Measurements from ENCODE around the gene COX6B1.
"Not testable (repeated sequence)": the region's sequence is repeated elsewhere in the genome, so short reads cannot be mapped to it uniquely, and the experiment has no call there.

The COX6B1 gene

DNA sequence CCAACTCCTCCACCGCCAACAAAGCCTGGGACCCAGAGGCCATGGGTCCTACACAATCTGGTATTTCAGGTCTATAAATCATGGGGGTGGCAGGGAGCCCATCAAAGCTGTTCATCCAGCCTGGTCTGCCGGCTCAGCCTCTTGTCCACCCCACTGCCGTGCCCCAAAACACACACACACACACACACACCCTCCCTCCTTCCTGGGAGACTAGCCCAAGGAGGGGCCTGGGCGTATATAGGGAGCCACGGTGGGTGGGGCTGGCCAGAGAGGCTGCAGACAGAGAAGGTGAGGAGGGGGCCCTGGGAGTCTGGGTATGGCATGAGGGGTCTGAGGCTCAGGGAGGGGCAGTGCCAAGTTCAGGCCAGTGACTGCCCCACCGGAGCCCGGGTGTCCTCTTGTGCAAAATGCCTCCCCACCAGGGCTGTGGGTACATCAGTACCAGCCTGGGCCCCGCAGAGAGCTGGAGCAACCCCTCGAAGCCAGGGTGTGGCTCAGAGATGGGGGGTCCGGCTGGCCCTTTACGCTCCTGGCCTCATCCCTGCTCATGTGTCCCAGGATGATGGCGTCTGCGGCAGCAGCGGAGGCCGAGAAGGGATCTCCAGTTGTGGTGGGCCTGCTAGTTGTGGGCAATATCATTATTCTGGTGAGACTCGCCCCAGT, 18.3 kb downstream of the COX6B1 start, which contains the start of gene UPK1A:
UPK1A (plus strand) TSS at position 267 of the 663 bp plus-strand sequence; CDS start at position 563, 296 bp downstream.
- DNase-seq: no peak

DNA sequence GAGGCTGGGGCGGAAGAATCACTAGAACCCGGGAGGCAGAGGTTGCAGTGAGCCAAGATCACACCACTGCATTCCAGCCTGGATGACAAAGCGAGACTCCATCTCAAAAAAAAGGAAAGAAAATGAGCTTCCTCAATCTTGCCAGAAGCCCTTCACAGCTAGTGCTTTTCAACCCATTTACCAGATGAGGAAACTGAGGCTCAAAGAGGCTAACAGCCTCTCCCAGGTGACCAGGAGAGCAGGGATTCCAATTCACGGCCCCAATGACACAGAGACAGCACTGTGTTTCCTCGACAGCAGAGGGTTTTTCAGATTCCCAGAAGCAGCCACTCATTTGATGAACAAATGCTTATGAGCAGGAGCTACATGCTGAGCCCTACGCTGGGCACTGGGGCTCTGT, 21.4 kb downstream of the COX6B1 start:
- no peak for DNase-seq

DNA sequence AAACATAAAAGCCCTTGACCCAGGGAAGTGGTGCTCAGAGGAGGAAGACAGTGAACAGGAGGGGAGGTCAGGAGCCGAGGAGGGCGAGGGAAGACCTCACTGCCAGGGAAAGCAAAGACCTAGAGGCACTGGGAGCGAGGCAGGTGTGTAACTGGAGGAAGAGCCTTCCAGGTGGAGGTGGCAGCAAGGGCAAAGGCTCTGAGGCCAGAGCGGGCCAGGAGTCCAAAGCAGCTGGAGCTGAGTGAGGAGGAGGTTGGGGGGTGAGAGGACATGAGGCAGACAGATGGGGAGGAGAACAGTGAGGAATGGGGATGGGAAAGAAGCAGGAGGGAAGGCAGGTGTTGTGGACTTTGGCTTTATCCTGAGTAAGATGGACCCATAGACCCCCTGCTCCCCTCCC, 21.9 kb downstream of the COX6B1 start:
- no peak for DNase-seq

DNA sequence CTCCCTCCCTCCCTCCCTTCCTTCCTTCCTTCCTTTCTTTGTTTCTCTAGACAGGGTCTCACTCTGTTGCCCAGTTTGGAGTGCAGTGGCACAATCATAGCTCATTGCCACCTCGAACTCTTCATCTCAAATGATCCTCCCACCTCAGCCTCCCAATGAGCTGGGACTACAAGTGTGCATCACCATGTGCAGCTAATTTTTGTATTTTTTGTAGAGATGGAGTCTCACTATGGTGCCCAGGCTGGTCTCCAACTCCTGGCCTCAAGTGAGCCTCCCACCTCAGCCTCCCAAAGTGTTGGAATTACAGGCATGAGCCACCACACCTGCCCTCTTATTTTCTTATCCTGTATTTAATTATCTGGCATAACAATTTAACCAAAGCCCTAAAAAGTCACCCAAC, 22.6 kb downstream of the COX6B1 start:
- DNase-seq: no peak

DNA sequence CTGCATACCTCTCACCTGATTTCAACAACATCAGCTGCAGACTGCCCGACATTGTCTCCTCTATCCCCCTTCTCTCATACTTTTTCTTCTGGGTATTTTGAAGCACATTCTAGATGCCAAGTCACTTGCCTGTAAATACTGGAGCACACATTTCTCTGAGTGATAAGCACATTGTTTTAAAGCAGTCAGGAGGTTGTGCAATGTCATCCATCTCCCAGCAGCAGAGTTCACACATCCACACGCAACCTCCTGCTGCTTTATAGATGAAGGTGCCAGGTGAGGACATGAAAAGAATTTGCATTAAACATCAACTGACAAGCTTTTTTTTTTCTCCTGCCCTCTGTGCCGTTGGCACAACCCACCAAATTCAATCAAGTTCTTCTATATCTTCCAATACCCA, 23.7 kb downstream of the COX6B1 start:
- no peak for DNase-seq

DNA sequence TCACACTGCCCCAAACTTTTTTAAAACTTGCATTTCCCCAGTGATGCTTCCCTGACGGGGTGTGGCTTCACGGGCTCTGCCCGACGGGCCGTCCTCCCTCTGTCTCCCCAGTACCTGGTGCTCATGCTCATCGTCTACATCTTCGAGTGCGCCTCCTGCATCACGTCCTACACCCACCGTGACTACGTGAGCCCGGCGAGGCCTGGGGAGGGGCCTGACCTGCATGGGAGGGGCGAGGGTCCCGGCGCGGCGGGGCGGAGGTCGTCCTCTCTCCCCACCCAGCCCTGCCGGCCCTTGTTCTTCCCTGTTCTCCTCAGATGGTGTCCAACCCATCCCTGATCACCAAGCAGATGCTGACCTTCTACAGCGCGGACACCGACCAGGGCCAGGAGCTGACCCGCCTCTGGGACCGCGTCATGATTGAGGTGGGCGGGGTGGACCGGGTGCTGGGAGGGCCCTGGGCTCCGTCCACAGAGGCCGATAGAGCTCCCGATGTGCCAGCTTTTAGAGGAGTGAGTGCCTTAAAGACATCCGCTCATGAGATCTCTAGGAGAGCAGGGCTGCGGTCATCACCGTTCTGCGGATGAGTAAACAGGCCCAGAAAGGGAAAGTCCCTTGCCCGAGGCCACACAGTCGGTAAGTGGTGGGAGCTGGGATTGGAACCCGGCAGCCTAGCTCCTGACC, 25.1 kb downstream of the COX6B1 start:
- no peak for DNase-seq

DNA sequence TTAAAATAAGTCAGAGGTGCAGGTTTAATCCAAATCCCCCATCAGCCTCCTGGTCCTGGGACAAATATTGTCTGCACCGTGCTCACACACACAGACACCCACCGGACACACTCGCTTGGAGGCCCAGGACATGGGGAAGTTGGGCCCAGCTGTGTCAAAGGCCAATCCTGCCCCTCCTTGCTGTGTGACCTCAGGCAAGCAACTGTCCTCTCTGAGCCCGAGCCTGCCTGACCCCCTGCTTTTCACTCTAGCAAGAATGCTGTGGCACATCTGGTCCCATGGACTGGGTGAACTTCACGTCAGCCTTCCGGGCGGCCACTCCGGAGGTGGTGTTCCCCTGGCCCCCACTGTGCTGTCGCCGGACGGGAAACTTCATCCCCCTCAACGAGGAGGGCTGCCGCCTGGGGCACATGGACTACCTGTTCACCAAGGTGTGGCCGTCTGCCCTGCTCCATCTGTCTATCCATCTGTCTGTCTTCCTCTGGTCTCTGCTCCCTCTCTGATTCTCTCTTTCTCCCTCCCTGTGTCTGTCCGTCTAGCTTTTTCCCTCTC, 27.5 kb downstream of the COX6B1 start:
- no peak for DNase-seq

DNA sequence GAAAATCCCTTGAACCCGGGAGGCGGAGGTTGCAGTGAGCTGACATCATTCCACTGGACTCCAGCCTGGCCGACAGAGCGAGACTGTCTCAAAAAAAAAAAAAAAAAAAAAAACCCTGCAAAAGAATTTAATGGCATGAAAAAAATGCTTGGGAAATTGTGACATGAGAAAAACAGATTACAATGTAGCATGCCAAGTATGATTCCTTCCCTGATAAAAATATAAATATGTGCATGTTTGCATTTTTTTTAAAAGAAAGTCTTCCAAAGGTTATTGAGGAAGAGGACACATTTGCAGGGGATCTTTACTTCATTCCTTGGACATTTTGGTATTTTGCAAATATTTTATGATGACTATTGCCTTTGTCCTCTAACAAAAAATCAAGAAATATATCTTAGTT, 41.7 kb downstream of the COX6B1 start:
- DNase-seq: no peak

DNA sequence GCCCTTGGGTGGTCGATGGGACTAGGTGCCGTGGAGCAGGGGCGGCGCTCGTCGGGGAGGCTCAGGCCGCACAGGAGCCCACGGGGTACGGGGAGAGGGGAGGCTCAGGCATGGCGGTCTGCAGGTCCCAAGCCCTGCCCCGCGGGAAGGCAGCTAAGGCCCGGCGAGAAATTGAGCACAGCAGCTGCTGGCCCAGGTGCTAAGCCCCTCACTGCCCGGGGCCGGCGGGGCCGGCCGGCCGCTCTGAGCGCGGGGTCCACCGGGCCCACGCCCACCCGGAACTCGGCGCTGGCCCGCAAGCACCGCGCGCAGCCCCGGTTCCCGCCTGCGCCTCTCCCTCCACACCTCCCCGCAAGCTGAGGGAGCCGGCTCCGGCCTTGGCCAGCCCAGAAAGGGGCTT, 43.0 kb downstream of the COX6B1 start:
- DNase-seq: not testable (repeated sequence)

DNA sequence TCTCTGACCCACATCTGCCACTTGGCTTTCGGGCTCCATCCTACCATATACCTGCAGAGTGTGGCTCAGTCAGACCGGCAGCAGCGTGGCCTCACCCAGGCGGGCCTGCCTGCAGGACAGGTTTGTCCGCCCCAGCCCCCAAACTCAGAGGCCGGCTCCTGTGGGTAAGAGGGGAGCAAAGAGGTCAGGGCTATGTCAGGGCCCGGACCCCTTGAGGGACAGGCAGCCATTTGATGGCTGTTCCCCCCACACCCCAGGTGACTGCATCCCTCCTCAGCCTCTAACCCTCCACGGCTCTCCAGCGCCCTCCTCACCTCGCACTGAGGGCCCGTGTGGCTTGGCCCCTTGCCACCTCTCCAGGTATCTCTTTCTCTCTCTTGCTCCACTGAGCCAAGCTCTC, 43.9 kb downstream of the COX6B1 start:
- DNase-seq: no peak

DNA sequence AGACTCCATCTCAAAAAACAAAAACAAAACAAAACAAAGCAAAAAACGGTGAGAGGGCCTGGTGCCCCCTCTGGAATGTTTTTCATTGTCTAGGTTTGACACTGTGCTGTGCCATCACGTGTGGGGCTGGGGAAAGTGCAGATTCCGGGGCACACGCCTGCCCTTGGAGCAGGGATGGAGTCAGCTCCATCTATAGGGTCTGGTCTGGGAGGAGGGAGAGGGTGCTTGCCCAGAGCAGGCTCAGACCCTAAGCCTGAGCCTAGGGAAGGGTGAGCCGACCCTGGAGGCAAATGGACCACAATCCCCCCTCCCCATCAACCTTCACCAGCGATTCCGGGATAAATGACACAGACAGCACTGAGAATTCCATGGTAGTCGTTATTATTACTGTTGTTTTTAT, 45.3 kb downstream of the COX6B1 start:
- DNase-seq: no peak

DNA sequence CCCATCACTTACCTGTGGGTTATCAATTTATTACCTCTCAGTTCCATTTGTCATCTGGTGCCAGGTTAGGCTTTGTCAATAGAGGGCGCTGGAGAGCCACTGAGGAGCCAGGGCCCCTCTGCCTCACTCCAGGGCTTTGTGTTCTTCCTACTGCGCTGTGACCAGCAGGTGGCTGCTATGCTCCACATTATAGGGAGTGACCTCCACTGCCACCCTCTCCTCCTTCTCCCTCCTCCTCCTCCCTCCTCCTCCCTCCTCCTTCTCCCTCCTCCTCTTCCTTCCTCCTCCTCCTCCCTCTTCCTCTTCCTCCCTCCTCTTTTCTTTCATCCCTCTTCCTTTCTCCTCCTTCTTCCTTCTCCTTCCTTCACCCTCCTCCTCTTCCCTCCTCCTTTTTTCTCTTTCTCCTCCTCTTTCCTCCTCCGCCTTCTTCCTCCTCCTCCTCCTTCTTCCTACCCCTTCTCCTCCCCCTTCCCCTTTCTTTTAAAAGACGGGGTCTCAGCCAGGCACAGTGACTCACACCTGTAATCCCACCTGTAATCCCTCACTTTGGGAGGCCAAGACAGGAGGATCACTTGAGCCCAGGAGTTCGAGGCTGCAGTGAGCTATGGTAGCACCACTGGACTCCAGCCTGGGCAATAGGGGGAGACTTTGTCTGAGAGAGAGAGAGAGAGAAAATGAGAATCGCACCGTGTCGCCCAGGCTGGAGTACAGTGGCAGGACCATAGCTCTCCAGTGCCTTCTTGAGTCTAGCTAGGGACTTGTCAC, 45.9 kb downstream of the COX6B1 start:
- peak; percentile 74 for DNase-seq

DNA sequence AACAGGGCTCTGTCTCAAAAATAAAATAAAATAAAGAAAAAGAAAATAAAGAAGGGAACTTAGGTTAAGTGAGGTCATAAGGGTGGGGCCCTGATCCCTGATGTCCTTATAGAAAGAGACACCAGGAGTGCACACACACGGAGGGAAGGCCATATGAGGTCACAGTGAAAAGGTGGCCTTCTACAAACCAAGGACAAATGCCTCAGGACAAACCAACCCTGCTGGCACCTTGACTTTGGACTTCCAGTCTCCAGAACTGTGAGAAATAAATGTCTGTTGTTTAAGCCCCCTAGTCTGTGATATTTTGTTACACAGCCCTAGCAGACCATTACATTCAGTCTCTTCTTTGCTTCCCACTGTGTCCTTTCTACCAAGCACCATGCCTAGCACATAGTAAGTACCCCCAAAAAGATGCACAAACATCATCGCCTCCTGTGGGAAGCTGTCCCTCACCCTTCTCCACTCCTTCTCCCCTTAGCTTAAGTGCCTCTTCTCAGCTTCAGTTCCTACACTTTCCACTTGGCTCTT, 47.8 kb downstream of the COX6B1 start:
- no peak for DNase-seq

DNA sequence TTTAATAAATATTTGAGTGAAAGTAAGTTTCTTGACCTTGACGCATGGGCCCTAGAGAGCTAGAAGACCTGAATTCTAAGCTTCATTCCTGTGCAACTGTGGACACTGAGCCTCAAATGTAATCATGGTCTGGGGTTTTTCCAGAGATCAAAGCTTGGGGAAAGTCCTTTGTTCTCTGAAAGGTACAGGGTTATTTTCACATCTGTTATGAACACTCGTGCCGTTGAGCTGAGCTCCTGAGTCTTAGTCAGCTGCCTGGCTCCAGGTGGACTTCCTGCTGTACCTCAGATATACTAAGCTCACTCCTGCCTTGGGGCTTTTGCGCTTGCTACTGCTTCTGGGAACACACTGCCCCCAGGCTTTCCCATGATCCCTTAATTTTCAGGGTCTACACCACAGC, 48.7 kb downstream of the COX6B1 start:
- DNase-seq: no peak

DNA sequence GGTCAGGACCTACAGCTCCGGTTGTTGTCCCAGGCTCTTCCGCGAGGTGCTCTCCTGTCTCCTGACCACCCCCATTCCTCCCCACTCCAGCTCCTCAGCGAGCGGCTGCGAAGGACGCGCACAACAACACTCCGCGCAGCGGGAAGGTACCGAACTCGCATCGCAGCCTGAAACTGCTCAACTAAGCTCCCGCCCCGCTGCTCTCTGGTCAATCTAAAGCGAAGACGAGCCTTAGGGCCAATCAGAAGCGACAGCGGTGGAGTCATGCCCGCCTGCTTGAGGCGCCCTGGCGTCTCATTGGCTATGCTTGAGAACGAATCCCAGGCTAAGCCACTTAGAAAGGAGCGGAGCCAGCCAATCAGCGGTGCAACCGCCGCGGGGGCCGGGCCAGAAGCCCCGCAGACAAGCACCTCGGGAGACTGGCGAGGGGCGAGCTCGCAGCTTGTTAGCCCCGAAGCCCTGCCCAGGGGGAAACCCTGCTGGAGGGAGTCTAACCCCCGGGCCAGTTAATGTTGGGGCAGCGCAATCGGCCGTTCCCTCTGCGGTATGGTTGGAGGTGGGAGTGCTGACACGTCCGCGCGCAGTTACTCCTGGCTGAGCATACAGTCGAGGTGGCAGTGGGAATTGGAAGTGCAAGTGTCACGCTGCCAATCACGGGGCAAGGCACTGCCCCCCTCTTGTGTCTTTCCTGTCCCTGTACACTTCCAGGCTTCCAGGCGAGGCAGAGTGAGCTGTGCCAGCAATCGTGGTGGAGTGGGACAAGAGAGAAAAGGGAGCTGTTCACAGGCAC, 54.3 kb downstream of the COX6B1 start:
- peak; percentile 96 for DNase-seq

DNA sequence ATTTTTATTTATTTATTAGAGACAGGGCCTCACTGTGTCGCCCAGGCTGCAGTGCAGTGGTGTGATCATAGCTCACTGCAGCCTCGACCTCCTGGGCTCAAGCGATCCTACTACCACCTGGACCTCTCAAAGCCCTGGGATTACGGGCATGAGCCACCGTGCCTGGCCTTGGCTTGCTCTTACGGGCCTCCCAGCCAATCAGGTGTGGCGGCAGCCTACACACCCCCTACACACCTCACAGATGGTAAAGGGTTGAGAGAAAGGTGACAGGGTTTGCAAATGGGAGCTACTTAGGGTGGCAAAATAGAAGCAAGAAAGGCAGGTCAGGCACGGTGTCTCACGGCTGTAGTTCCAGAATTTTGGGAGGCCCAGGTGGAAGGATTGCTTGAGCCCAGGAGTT, 55.2 kb downstream of the COX6B1 start:
- no peak for DNase-seq

DNA sequence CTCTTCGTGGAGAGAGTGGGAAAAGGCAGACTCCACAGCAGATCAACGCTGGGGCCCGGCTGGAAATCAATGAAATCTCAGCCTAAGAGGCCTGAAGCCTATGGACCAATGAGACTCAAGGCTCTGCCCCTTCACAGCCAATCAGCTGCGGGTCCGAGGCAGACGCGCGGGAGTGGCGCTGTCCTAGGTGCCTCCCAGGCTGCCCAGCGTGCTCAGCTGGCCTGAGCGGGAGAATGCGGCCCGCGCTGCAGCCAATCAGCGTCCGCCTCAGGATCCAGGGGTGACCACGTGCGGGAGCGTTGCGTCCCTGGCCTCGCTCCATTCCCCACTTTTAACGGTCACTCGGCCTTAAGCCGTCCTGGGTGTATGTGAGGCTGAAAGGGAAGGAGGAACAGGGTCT, 56.1 kb downstream of the COX6B1 start, which contains the start of gene ZBTB32:
ZBTB32 (plus strand) TSS at position 341 of the 400 bp plus-strand sequence. CDS start 10,069 bp downstream, outside the sequence.
- no peak for DNase-seq
